ENCODE results near the gene NCOA7.
A peak's percentile ranks its signal among the peaks of the same experiment; 100 is the strongest.

The NCOA7 gene

GRCh38 chr6:125957391-125957693, 166.6 kb downstream of the NCOA7 start:
- DNase-seq (ENCODE audit: low read depth): no peak

GRCh38 chr6:125957845-125958244, 167.1 kb downstream of the NCOA7 start:
- no peak for DNase-seq (ENCODE audit: low read depth)
- no peak for TF ChIP-seq CTCF (IDR thresholded peaks at IDR 0.05; ENCODE audit: control insufficient read depth, extremely low read depth, insufficient read depth)
- H3K4me3 ChIP-seq (ENCODE audit: low read depth, low read length): peak overlapping the region; percentile 83

More at GRCh38 chr6:125957391-125957693, 166.6 kb downstream of the NCOA7 start:
- peak overlapping the region; percentile 83 for H3K4me3 ChIP-seq (ENCODE audit: low read depth, low read length)
- no peak for TF ChIP-seq CTCF (IDR thresholded peaks at IDR 0.05; ENCODE audit: control insufficient read depth, extremely low read depth, insufficient read depth)

GRCh38 chr6:125959041-125959440, 168.3 kb downstream of the NCOA7 start:
- DNase-seq (ENCODE audit: low read depth): no peak
- no peak for TF ChIP-seq CTCF (IDR thresholded peaks at IDR 0.05; ENCODE audit: control insufficient read depth, extremely low read depth, insufficient read depth)
- H3K4me3 ChIP-seq (ENCODE audit: low read depth, low read length): no peak overlapping the region

- no peak for TF ChIP-seq CTCF (IDR thresholded peaks at IDR 0.05; ENCODE audit: control insufficient read depth, extremely low read depth, insufficient read depth)
- no peak overlapping the region for H3K4me3 ChIP-seq (ENCODE audit: low read depth, low read length)
- no peak for DNase-seq (ENCODE audit: low read depth)
Measured at GRCh38 chr6:125961117-125961516, 170.4 kb downstream of the NCOA7 start.

GRCh38 chr6:125962900-125963497, 172.2 kb downstream of the NCOA7 start:
- no peak overlapping the region for H3K4me3 ChIP-seq (ENCODE audit: low read depth, low read length)
- no peak for DNase-seq (ENCODE audit: low read depth)
- TF ChIP-seq CTCF (IDR thresholded peaks at IDR 0.05; ENCODE audit: control insufficient read depth, extremely low read depth, insufficient read depth): no peak

GRCh38 chr6:125963817-125964216, 173.1 kb downstream of the NCOA7 start:
- H3K4me3 ChIP-seq (ENCODE audit: low read depth, low read length): no peak overlapping the region
- no peak for TF ChIP-seq CTCF (IDR thresholded peaks at IDR 0.05; ENCODE audit: control insufficient read depth, extremely low read depth, insufficient read depth)
- DNase-seq (ENCODE audit: low read depth): no peak

GRCh38 chr6:125966569-125966968, 175.8 kb downstream of the NCOA7 start:
- no peak overlapping the region for H3K4me3 ChIP-seq (ENCODE audit: low read depth, low read length)
- DNase-seq (ENCODE audit: low read depth): no peak
- no peak for TF ChIP-seq CTCF (IDR thresholded peaks at IDR 0.05; ENCODE audit: control insufficient read depth, extremely low read depth, insufficient read depth)
